CD14-positive monocyte (primary cell): Measurements from ENCODE around the gene SATB2. TPM values are rescaled to one million over a fixed set of nuclear protein-coding genes. Genes with fewer than 3 reads are reported as not detected.

ENCODE experiments used
- DNase-seq, 3 donors: peaks; one replicate each; pipeline ENCODE4 v3.0.0-alpha.2; 2011 to 2022
- H2AFZ ChIP-seq: 2 replicates; pipeline ENCODE4 v1.6.0; 2012; ENCODE audit warnings: mild to moderate bottlenecking, low read depth, low read length, inconsistent platforms; ENCODE audit not compliant: insufficient read depth, poor library complexity, severe bottlenecking
- H3K27ac ChIP-seq, 2 donors: 1 replicate in 1 of 2; 2 replicates in 1 of 2; pipeline ENCODE4 v1.5.1; 2012 to 2013; ENCODE audit warnings: low read length in 2 of 2, control low read depth in 1 of 2, inconsistent platforms in 1 of 2, low read depth in 1 of 2, mild to moderate bottlenecking in 1 of 2
- H3K27me3 ChIP-seq, 2 donors: one replicate each; pipeline versions ENCODE4 v1.6.0 to v1.6.1; 2011 to 2013; ENCODE audit warnings: low read length in 2 of 2; ENCODE audit not compliant: control insufficient read depth in 2 of 2, insufficient read depth in 2 of 2
- H3K36me3 ChIP-seq, 2 donors: replicated peaks in 1 of 2; 1 replicate in 1 of 2; 2 replicates in 1 of 2; pipeline versions ENCODE4 v1.5.1 to v1.6.1; 2012 to 2013; ENCODE audit warnings: low read length in 2 of 2, control low read depth in 1 of 2, inconsistent platforms in 1 of 2, mild to moderate bottlenecking in 1 of 2; ENCODE audit not compliant: insufficient read depth in 2 of 2, control insufficient read depth in 1 of 2
- H3K4me1 ChIP-seq, 2 donors: 1 replicate in 1 of 2; 2 replicates in 1 of 2; pipeline versions ENCODE4 v1.5.1 to v1.6.1; 2012 to 2013; ENCODE audit warnings: low read length in 2 of 2, control low read depth in 1 of 2, inconsistent platforms in 1 of 2, mild to moderate bottlenecking in 1 of 2, moderate library complexity in 1 of 2; ENCODE audit not compliant: insufficient read depth in 2 of 2, control insufficient read depth in 1 of 2
- H3K4me2 ChIP-seq: replicated peaks from 2 replicates; pipeline ENCODE3; 2012; ENCODE audit warnings: low read length, moderate library complexity, mild to moderate bottlenecking; ENCODE audit not compliant: poor library complexity, severe bottlenecking; ENCODE audit errors: extremely low read depth
- H3K4me3 ChIP-seq, 3 experiments: fragments of 200-600 bp in 1 of 3; sonication (generic) in 1 of 3; replicated peaks in 1 of 3; 1 replicate in 2 of 3; 2 replicates in 1 of 3; pipeline ENCODE4 v1.5.1; 2011 to 2013; ENCODE audit warnings: low read length in 3 of 3, mild to moderate bottlenecking in 3 of 3, control low read depth in 2 of 3, low read depth in 2 of 3, inconsistent platforms in 1 of 3, moderate library complexity in 1 of 3
- H3K79me2 ChIP-seq: 2 replicates; pipeline ENCODE4 v1.6.0; 2012; ENCODE audit warnings: mild to moderate bottlenecking, control low read depth, inconsistent platforms, low read length, moderate library complexity; ENCODE audit not compliant: insufficient read depth
- H3K9ac ChIP-seq: 2 replicates; pipeline ENCODE4 v1.6.0; 2017; ENCODE audit warnings: low read length, mild to moderate bottlenecking; ENCODE audit not compliant: insufficient read depth, poor library complexity, severe bottlenecking
- H3K9me3 ChIP-seq, 2 donors: replicated peaks in 1 of 2; 1 replicate in 1 of 2; 2 replicates in 1 of 2; pipeline versions ENCODE4 v1.5.1 to v1.6.1; 2012 to 2013; ENCODE audit warnings: low read length in 2 of 2, control low read depth in 1 of 2; ENCODE audit not compliant: control insufficient read depth in 1 of 2, insufficient read depth in 1 of 2
- H4K20me1 ChIP-seq: 2 replicates; pipeline ENCODE4 v1.6.0; 2012; ENCODE audit warnings: mild to moderate bottlenecking, low read length, control low read depth, moderate library complexity; ENCODE audit not compliant: insufficient read depth
- H3K27ac Mint-ChIP-seq, 7 donors: one replicate each; pipeline ENCODE4 v1.8.0; 2020; ENCODE audit warnings: mild to moderate bottlenecking in 7 of 7, mixed read lengths in 7 of 7, moderate library complexity in 6 of 7, inconsistent platforms in 2 of 7
- H3K27me3 Mint-ChIP-seq, 3 donors: one replicate each; pipeline ENCODE4 v1.8.0; 2021 to 2022; ENCODE audit warnings: low read depth in 3 of 3, mild to moderate bottlenecking in 3 of 3, mixed read lengths in 3 of 3, moderate library complexity in 3 of 3, inconsistent platforms in 1 of 3
- H3K36me3 Mint-ChIP-seq, 2 donors: one replicate each; pipeline ENCODE4 v1.8.0; 2020; ENCODE audit warnings: mixed read lengths in 2 of 2, inconsistent platforms in 1 of 2, mild to moderate bottlenecking in 1 of 2
- H3K4me1 Mint-ChIP-seq: one replicate; pipeline ENCODE4 v1.8.0; 2020; ENCODE audit warnings: mild to moderate bottlenecking, mixed read lengths
- H3K4me3 Mint-ChIP-seq, 2 donors: one replicate each; pipeline ENCODE4 v1.8.0; 2020; ENCODE audit warnings: mild to moderate bottlenecking in 2 of 2, mixed read lengths in 2 of 2, moderate library complexity in 1 of 2
- H3K9me3 Mint-ChIP-seq, 7 donors: one replicate each; pipeline ENCODE4 v1.8.0; 2020 to 2022; ENCODE audit warnings: mixed read lengths in 7 of 7, mild to moderate bottlenecking in 6 of 7, moderate library complexity in 6 of 7, inconsistent platforms in 2 of 7
- CTCF ChIP-seq: fragments of 200-600 bp; IDR thresholded peaks from one replicate; pipeline ENCODE4 v1.8.0; 2022; ENCODE audit warnings: antibody characterized with exemption, mild to moderate bottlenecking
- WGBS: methylation state at CpG from one replicate; pipeline ENCODE4 v1.1.5; 2013; ENCODE audit warnings: missing lambda C conversion rate; ENCODE audit not compliant: insufficient coverage; 5-methylcytosine and 5-hydroxymethylcytosine counted together
- intact Hi-C, 2 donors: fragments of 100-400 bp; cut with micrococcal nuclease; formaldehyde crosslinking; loops; one replicate each; pipeline versions ENCODE4 v1.15.0 to v1.15.1; 2023
- polyA plus RNA-seq, 3 donors: library from polyadenylated mRNA; depleted of rRNA in 1 of 3; unstranded in 2 of 3; stranded (reverse) in 1 of 3; fragments of 300-500 nt in 2 of 3; fragments of >200 nt in 1 of 3; fragmentation: Illumina TruSeq in 2 of 3; gene quantifications; 1 replicate in 2 of 3; 2 replicates in 1 of 3; pipeline ENCODE4 v1.2.3, GENCODE V29; 2012 to 2021

The SATB2 gene
- polyA plus RNA-seq, 3 donors: 0.13 to 0.69 (median 0.14) TPM

- no peak for DNase-seq
- Histone ChIP-seq H2AFZ (no peak overlapping the region), H3K9me3 (no peaks in the 10 kb centered on the region), H3K27me3 (no peaks in the 10 kb centered on the region), H3K27ac (no peak overlapping the region), H3K4me2 (no peak overlapping the region), H3K4me1 (no peaks in the 10 kb centered on the region), H3K9ac (no peak overlapping the region), H3K79me2 (no peaks in the 10 kb centered on the region), H4K20me1 (no peaks in the 10 kb centered on the region), H3K4me3 (no peak overlapping the region), H3K36me3 (no peaks in the 10 kb centered on the region)
- peaks cover 2 to 5% (median 5%) of the 10 kb centered on the region in 3 donors for H3K27me3 Mint-ChIP-seq
- H3K36me3 Mint-ChIP-seq: no peaks in the 10 kb centered on the region
- H3K9me3 Mint-ChIP-seq: no peaks in the 10 kb centered on the region
- WGBS: 100% methylated on average over 1 of the region's 5 CpGs
- H3K4me3 Mint-ChIP-seq: no peak overlapping the region
- H3K4me1 Mint-ChIP-seq: no peaks in the 10 kb centered on the region
- intact Hi-C loops: no loop called here
- no peak overlapping the region for H3K27ac Mint-ChIP-seq
- no peak for TF ChIP-seq CTCF
Observed at GRCh38 chr2:199419428-199419827, 38.3 kb downstream of the SATB2 start.

- H3K36me3 ChIP-seq: no peaks in the 10 kb centered on the region
- no peak overlapping the region for H3K4me3 ChIP-seq
- H3K36me3 Mint-ChIP-seq: no peaks in the 10 kb centered on the region
- peak overlapping the region in 1 of 7 donors; percentile 20 for H3K27ac Mint-ChIP-seq
- H3K4me1 Mint-ChIP-seq: no peaks in the 10 kb centered on the region
- 97% methylated on average over 6 of the region's 7 CpGs for WGBS
- no peaks in the 10 kb centered on the region for H3K79me2 ChIP-seq
- no peaks in the 10 kb centered on the region for H3K9me3 ChIP-seq
- H3K27ac ChIP-seq: no peak overlapping the region
- no peaks in the 10 kb centered on the region for H3K27me3 ChIP-seq
- no peak for DNase-seq
- no peaks in the 10 kb centered on the region for H4K20me1 ChIP-seq
- H3K9ac ChIP-seq: no peak overlapping the region
- TF ChIP-seq CTCF: no peak
- peaks cover 3 to 7% (median 4%) of the 10 kb centered on the region in 3 donors for H3K27me3 Mint-ChIP-seq
- H2AFZ ChIP-seq: no peak overlapping the region
- intact Hi-C loops: no loop called here
- no peaks in the 10 kb centered on the region for H3K9me3 Mint-ChIP-seq
- H3K4me2 ChIP-seq: no peak overlapping the region
- H3K4me1 ChIP-seq: no peaks in the 10 kb centered on the region
- H3K4me3 Mint-ChIP-seq: no peak overlapping the region
Observed at GRCh38 chr2:199414465-199414864, 43.3 kb downstream of the SATB2 start.
